ENCODE measurements around the gene FAM193A.

The FAM193A gene

DNA sequence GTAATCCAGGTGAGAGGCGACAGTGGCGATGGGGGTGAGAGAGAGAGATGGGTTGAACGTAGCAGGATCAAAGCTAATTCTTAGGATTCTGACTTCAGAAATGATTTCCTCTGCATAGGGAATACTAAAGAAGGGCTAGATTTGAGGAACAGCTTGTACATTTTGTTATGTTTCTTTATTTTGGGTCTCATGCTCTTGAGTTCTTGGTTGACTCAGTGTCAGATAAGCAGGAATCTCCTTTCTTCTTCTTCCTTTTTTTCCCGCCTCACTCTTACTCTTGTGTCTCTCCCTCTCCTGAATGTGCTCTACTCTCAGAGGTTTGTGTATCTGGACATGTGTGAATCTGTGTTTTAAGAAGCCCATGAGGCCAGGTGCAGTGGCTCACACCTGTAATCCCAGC lies 36.4 kb downstream of the FAM193A start:
- H3K4me1 ChIP-seq (ENCODE audit: low read length): no peaks in the 10 kb centered on the region
- H4K20me1 ChIP-seq (ENCODE audit: insufficient read depth, low read length): peaks cover 72% of the 10 kb centered on the region
- no peaks in the 10 kb centered on the region for H3K36me3 ChIP-seq (replicated peaks; ENCODE audit: low read depth, low read length)
- H3K27ac ChIP-seq (ENCODE audit: low read length): no peak overlapping the region
- no peak overlapping the region for H2AFZ ChIP-seq (ENCODE audit: low read depth, low read length)
- peaks cover 95% of the 10 kb centered on the region for H3K79me2 ChIP-seq (ENCODE audit: low read length)
- no peak overlapping the region for H3K4me2 ChIP-seq (ENCODE audit: low read length)
- TF ChIP-seq, protein P1, sequence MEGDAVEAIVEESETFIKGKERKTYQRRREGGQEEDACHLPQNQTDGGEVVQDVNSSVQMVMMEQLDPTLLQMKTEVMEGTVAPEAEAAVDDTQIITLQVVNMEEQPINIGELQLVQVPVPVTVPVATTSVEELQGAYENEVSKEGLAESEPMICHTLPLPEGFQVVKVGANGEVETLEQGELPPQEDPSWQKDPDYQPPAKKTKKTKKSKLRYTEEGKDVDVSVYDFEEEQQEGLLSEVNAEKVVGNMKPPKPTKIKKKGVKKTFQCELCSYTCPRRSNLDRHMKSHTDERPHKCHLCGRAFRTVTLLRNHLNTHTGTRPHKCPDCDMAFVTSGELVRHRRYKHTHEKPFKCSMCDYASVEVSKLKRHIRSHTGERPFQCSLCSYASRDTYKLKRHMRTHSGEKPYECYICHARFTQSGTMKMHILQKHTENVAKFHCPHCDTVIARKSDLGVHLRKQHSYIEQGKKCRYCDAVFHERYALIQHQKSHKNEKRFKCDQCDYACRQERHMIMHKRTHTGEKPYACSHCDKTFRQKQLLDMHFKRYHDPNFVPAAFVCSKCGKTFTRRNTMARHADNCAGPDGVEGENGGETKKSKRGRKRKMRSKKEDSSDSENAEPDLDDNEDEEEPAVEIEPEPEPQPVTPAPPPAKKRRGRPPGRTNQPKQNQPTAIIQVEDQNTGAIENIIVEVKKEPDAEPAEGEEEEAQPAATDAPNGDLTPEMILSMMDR (IDR thresholded peaks at IDR 0.05; ENCODE audit: low read depth, low read length): no peak
- no peak for TF ChIP-seq EZH2phosphoT487 (IDR thresholded peaks at IDR 0.05; ENCODE audit: low read depth)
- no peaks in the 10 kb centered on the region for H3K27me3 ChIP-seq (ENCODE audit: low read depth, low read length)
- H3K9me3 ChIP-seq (ENCODE audit: insufficient read depth, low read length): no peaks in the 10 kb centered on the region
- H3K4me3 ChIP-seq (ENCODE audit: low read length): no peak overlapping the region
- no peak overlapping the region for H3K9ac ChIP-seq (ENCODE audit: low read length)

GRCh38 chr4:2574009-2574408 lies 37.6 kb downstream of the FAM193A start:
- no peak for TF ChIP-seq EZH2phosphoT487 (IDR thresholded peaks at IDR 0.05; ENCODE audit: low read depth)
- TF ChIP-seq, protein P1 (IDR thresholded peaks at IDR 0.05; ENCODE audit: low read depth, low read length): no peak
- Histone ChIP-seq H3K4me1 (ENCODE audit: low read length) (no peaks in the 10 kb centered on the region), H3K9ac (ENCODE audit: low read length) (no peak overlapping the region), H2AFZ (ENCODE audit: low read depth, low read length) (no peak overlapping the region), H4K20me1 (ENCODE audit: insufficient read depth, low read length) (peaks cover 69% of the 10 kb centered on the region), H3K4me2 (ENCODE audit: low read length) (no peak overlapping the region), H3K9me3 (ENCODE audit: insufficient read depth, low read length) (no peaks in the 10 kb centered on the region), H3K79me2 (ENCODE audit: low read length) (peaks cover 96% of the 10 kb centered on the region), H3K27ac (ENCODE audit: low read length) (no peak overlapping the region), H3K27me3 (ENCODE audit: low read depth, low read length) (no peaks in the 10 kb centered on the region), H3K4me3 (ENCODE audit: low read length) (no peak overlapping the region), H3K36me3 (replicated peaks; ENCODE audit: low read depth, low read length) (no peaks in the 10 kb centered on the region)

- Histone ChIP-seq H3K27ac (ENCODE audit: low read length) (no peak overlapping the region), H2AFZ (ENCODE audit: low read depth, low read length) (no peak overlapping the region), H3K9me3 (ENCODE audit: insufficient read depth, low read length) (no peaks in the 10 kb centered on the region), H3K4me1 (ENCODE audit: low read length) (no peaks in the 10 kb centered on the region), H3K4me2 (ENCODE audit: low read length) (no peak overlapping the region), H3K27me3 (ENCODE audit: low read depth, low read length) (no peaks in the 10 kb centered on the region), H3K4me3 (ENCODE audit: low read length) (no peak overlapping the region), H3K36me3 (replicated peaks; ENCODE audit: low read depth, low read length) (no peaks in the 10 kb centered on the region), H3K79me2 (ENCODE audit: low read length) (peaks cover 96% of the 10 kb centered on the region), H3K9ac (ENCODE audit: low read length) (no peak overlapping the region), H4K20me1 (ENCODE audit: insufficient read depth, low read length) (peaks cover 65% of the 10 kb centered on the region)
- TF ChIP-seq, protein P1 (IDR thresholded peaks at IDR 0.05; ENCODE audit: low read depth, low read length): no peak
- TF ChIP-seq EZH2phosphoT487 (IDR thresholded peaks at IDR 0.05; ENCODE audit: low read depth): no peak
These were observed 38.4 kb downstream of the FAM193A start for GRCh38 chr4:2574863-2575262.

- Histone ChIP-seq H3K36me3 (replicated peaks; ENCODE audit: low read depth, low read length) (no peaks in the 10 kb centered on the region), H3K4me1 (ENCODE audit: low read length) (no peaks in the 10 kb centered on the region), H3K79me2 (ENCODE audit: low read length) (peaks cover 91% of the 10 kb centered on the region), H3K9me3 (ENCODE audit: insufficient read depth, low read length) (no peaks in the 10 kb centered on the region), H3K9ac (ENCODE audit: low read length) (no peak overlapping the region), H2AFZ (ENCODE audit: low read depth, low read length) (no peak overlapping the region), H3K27me3 (ENCODE audit: low read depth, low read length) (no peaks in the 10 kb centered on the region), H4K20me1 (ENCODE audit: insufficient read depth, low read length) (peaks cover 58% of the 10 kb centered on the region), H3K4me2 (ENCODE audit: low read length) (no peak overlapping the region), H3K4me3 (ENCODE audit: low read length) (no peak overlapping the region), H3K27ac (ENCODE audit: low read length) (no peak overlapping the region)
- TF ChIP-seq, protein P1 (IDR thresholded peaks at IDR 0.05; ENCODE audit: low read depth, low read length): no peak
- no peak for TF ChIP-seq EZH2phosphoT487 (IDR thresholded peaks at IDR 0.05; ENCODE audit: low read depth)
These were observed 39.8 kb downstream of the FAM193A start for GRCh38 chr4:2576290-2576689.

All from OCI-LY3 (cell line).